H1 (cell line): Measurements from ENCODE around the gene GATA5. TPM values are rescaled to one million over a fixed set of nuclear protein-coding genes. Genes with fewer than 3 reads are reported as not detected.

Source experiments
- CTCF ChIA-PET: fragments of 300-600 bp; sonication (Branson Sonifier 250); formaldehyde crosslinking; loops from one replicate; lab custom pipeline; 2021; ENCODE audit not compliant: partially characterized antibody; lab: Charles Lee
- POLR2A ChIA-PET: fragments of 300-600 bp; sonication (Branson Sonifier 250); formaldehyde crosslinking; loops from one replicate; lab custom pipeline; 2021; ENCODE audit warnings: inconsistent platforms; ENCODE audit not compliant: partially characterized antibody; lab: Charles Lee
- DNase-seq, 2 experiments: peaks; one replicate each; pipeline versions ENCODE4 v3.0.0 to v3.0.0-alpha.2; 2010 to 2022; ENCODE audit warnings: low spot score in 2 of 2, low read depth in 1 of 2, mixed read lengths in 1 of 2
- FAIRE-seq: peaks from 2 replicates; lab custom pipeline; 2011; peaks lifted over from hg19 to GRCh38; lab: Jason Lieb, UNC
- H2AFZ ChIP-seq: 2 replicates; pipeline ENCODE4 v1.8.1; 2012; ENCODE audit warnings: low read length, inconsistent platforms
- H2AK5ac ChIP-seq: 2 replicates; pipeline ENCODE4 v1.6.1; 2013; ENCODE audit warnings: low read depth, low read length
- H2BK120ac ChIP-seq: replicated peaks from 2 replicates; pipeline ENCODE3; 2013; ENCODE audit warnings: low read depth, low read length, inconsistent platforms
- H2BK12ac ChIP-seq: 2 replicates; pipeline ENCODE4 v1.6.1; 2013; ENCODE audit warnings: low read depth, low read length
- H2BK15ac ChIP-seq: 2 replicates; pipeline ENCODE4 v1.6.1; 2013; ENCODE audit warnings: low read length
- H2BK20ac ChIP-seq: 2 replicates; pipeline ENCODE4 v1.6.1; 2013; ENCODE audit warnings: low read length
- H2BK5ac ChIP-seq: 2 replicates; pipeline ENCODE4 v1.6.1; 2013; ENCODE audit warnings: low read depth, low read length
- H3K14ac ChIP-seq: 2 replicates; pipeline ENCODE4 v1.6.1; 2013; ENCODE audit warnings: inconsistent platforms; ENCODE audit not compliant: insufficient read length
- H3K18ac ChIP-seq: 2 replicates; pipeline ENCODE4 v1.6.1; 2013; ENCODE audit warnings: low read length; ENCODE audit errors: extremely low read depth
- H3K23ac ChIP-seq: 2 replicates; pipeline ENCODE4 v1.6.1; 2013; ENCODE audit warnings: inconsistent platforms; ENCODE audit not compliant: insufficient read length
- H3K23me2 ChIP-seq: 2 replicates; pipeline ENCODE4 v1.6.1; 2013; ENCODE audit warnings: low read depth, low read length
- H3K27ac ChIP-seq: 2 replicates; pipeline ENCODE4 v1.6.1; 2011; ENCODE audit warnings: low read depth, low read length, inconsistent platforms
- H3K27me3 ChIP-seq, 4 experiments: replicated peaks in 1 of 4; 1 replicate in 1 of 4; 2 replicates in 3 of 4; pipeline versions ENCODE4 v1.6.1 to v1.8.1; 2011 to 2013; ENCODE audit warnings: low read length in 3 of 4, mild to moderate bottlenecking in 3 of 4, inconsistent platforms in 2 of 4, mixed read lengths in 2 of 4, moderate library complexity in 1 of 4; ENCODE audit not compliant: control insufficient read depth in 3 of 4, insufficient read depth in 3 of 4; ENCODE audit errors: extremely low read depth in 1 of 4
- H3K36me3 ChIP-seq, 4 experiments: 2 replicates each; pipeline versions ENCODE4 v1.6.1 to v1.8.1; 2011 to 2013; ENCODE audit warnings: mild to moderate bottlenecking in 4 of 4, low read length in 3 of 4, moderate library complexity in 2 of 4, control low read depth in 1 of 4, inconsistent platforms in 1 of 4; ENCODE audit not compliant: insufficient read depth in 4 of 4, control insufficient read depth in 2 of 4
- H3K4ac ChIP-seq: replicated peaks from 2 replicates; pipeline ENCODE3; 2013; ENCODE audit warnings: low read length, low read depth, mixed read lengths, inconsistent platforms; ENCODE audit not compliant: insufficient read length
- H3K4me1 ChIP-seq, 4 experiments: replicated peaks in 1 of 4; 1 replicate in 1 of 4; 2 replicates in 3 of 4; pipeline versions ENCODE4 v1.6.1 to v1.8.1; 2011 to 2013; ENCODE audit warnings: low read length in 3 of 4, inconsistent platforms in 2 of 4, mixed read lengths in 1 of 4; ENCODE audit not compliant: insufficient read depth in 4 of 4, control insufficient read depth in 3 of 4
- H3K4me2 ChIP-seq, 2 experiments: 2 replicates each; pipeline versions ENCODE4 v1.6.1 to v1.8.1; 2011 to 2013; ENCODE audit warnings: low read depth in 2 of 2, low read length in 2 of 2, control low read depth in 1 of 2, inconsistent platforms in 1 of 2, mild to moderate bottlenecking in 1 of 2; ENCODE audit not compliant: insufficient read depth in 1 of 2
- H3K4me3 ChIP-seq, 4 experiments: fragments of 200-600, 300-600 bp in 1 of 4; sonication (generic), shearing (Covaris generic), sonication (Bioruptor Twin) in 1 of 4; 2 replicates each; pipeline versions ENCODE4 v1.5.1 to v1.8.1; 2011 to 2016; ENCODE audit warnings: low read length in 4 of 4, low read depth in 3 of 4, control low read depth in 2 of 4, inconsistent platforms in 2 of 4, mild to moderate bottlenecking in 2 of 4, mixed read lengths in 1 of 4, moderate library complexity in 1 of 4; ENCODE audit not compliant: insufficient read depth in 2 of 4; ENCODE audit errors: extremely low read depth in 1 of 4
- H3K56ac ChIP-seq: replicated peaks from 2 replicates; pipeline ENCODE3; 2013; ENCODE audit warnings: low read depth, mild to moderate bottlenecking, mixed read lengths, low read length, inconsistent platforms; ENCODE audit not compliant: insufficient read length
- H3K79me1 ChIP-seq: 2 replicates; pipeline ENCODE4 v1.6.1; 2013; ENCODE audit warnings: low read depth, low read length, control low read depth
- H3K79me2 ChIP-seq, 2 experiments: 2 replicates each; pipeline versions ENCODE4 v1.6.1 to v1.8.1; 2012 to 2013; ENCODE audit warnings: low read length in 2 of 2, mild to moderate bottlenecking in 2 of 2, inconsistent platforms in 1 of 2; ENCODE audit not compliant: insufficient read depth in 2 of 2, control insufficient read depth in 1 of 2
- H3K9ac ChIP-seq, 4 experiments: replicated peaks in 1 of 4; 1 replicate in 1 of 4; 2 replicates in 3 of 4; pipeline versions ENCODE4 v1.6.1 to v1.8.1; 2011 to 2013; ENCODE audit warnings: low read depth in 3 of 4, low read length in 3 of 4, control low read depth in 2 of 4, mild to moderate bottlenecking in 2 of 4, moderate library complexity in 2 of 4, inconsistent platforms in 1 of 4; ENCODE audit errors: extremely low read depth in 1 of 4
- H3K9me3 ChIP-seq, 2 experiments: 2 replicates each; pipeline versions ENCODE4 v1.6.1 to v1.8.1; 2012 to 2013; ENCODE audit warnings: mild to moderate bottlenecking in 2 of 2, moderate library complexity in 2 of 2, control low read depth in 1 of 2, inconsistent platforms in 1 of 2, low read depth in 1 of 2, low read length in 1 of 2, mixed read lengths in 1 of 2; ENCODE audit not compliant: insufficient read depth in 2 of 2
- H4K20me1 ChIP-seq, 2 experiments: replicated peaks in 1 of 2; 2 replicates each; pipeline versions ENCODE3 to v1.8.1; 2011 to 2013; ENCODE audit warnings: inconsistent platforms in 2 of 2, low read length in 2 of 2, mild to moderate bottlenecking in 1 of 2; ENCODE audit not compliant: insufficient read depth in 2 of 2, control insufficient read depth in 1 of 2
- H4K5ac ChIP-seq: 2 replicates; pipeline ENCODE4 v1.6.1; 2013; ENCODE audit warnings: low read length, low read depth, mixed read lengths, inconsistent platforms; ENCODE audit not compliant: insufficient read length
- H4K8ac ChIP-seq: 2 replicates; pipeline ENCODE4 v1.8.0; 2013; ENCODE audit warnings: mild to moderate bottlenecking, moderate library complexity, low read length, inconsistent platforms; ENCODE audit not compliant: insufficient read depth; ENCODE audit errors: extremely low read depth
- H4K91ac ChIP-seq: replicated peaks from 2 replicates; pipeline ENCODE3; 2013; ENCODE audit warnings: low read length, mixed read lengths, inconsistent platforms; ENCODE audit not compliant: insufficient read length
- POU5F1 ChIP-seq: IDR thresholded peaks from 2 replicates; pipeline ENCODE4 v1.6.1; 2011; ENCODE audit warnings: low read depth, mild to moderate bottlenecking, low read length, moderate library complexity
- RXRA ChIP-seq: IDR thresholded peaks from 2 replicates; pipeline ENCODE4 v1.6.1; 2011; ENCODE audit warnings: low read depth, mild to moderate bottlenecking, low read length, moderate library complexity; ENCODE audit not compliant: insufficient read depth
- SIX5 ChIP-seq: IDR thresholded peaks from 2 replicates; pipeline ENCODE4 v1.6.1; 2011; ENCODE audit warnings: mild to moderate bottlenecking, low read depth, low read length
- TAF1 ChIP-seq: IDR thresholded peaks from 2 replicates; pipeline ENCODE4 v1.6.1; 2011; ENCODE audit warnings: mild to moderate bottlenecking, low read depth, low read length
- TBP ChIP-seq: IDR thresholded peaks from 2 replicates; pipeline ENCODE4 v1.6.1; 2011; ENCODE audit warnings: low read depth, low read length, improper control_type of control experiment
- WGBS, 2 experiments: shearing (Covaris generic) in 1 of 2; methylation state at CpG; one replicate each; pipeline versions ENCODE4 v1.1.6 to v1.1.7; 2013 to 2015; ENCODE audit warnings: low lambda C conversion rate in 2 of 2, mixed read lengths in 2 of 2, inconsistent platforms in 1 of 2, low coverage in 1 of 2, missing lambda C conversion rate in 1 of 2; ENCODE audit not compliant: insufficient replicate concordance in 2 of 2, insufficient coverage in 1 of 2, insufficient read length in 1 of 2; ENCODE audit errors: extremely low coverage in 1 of 2, missing lambda C conversion rate in 1 of 2; 5-methylcytosine and 5-hydroxymethylcytosine counted together
- polyA plus RNA-seq, 7 experiments: library from polyadenylated mRNA; depleted of rRNA in 3 of 7; stranded (reverse) in 5 of 7; unstranded in 2 of 7; fragments of >200 nt in 5 of 7; fragments of 200-250 nt in 2 of 7; gene quantifications; 1 replicate in 5 of 7; 2 replicates in 1 of 7; 4 replicates in 1 of 7; pipeline versions ENCODE4 v1.2.1 to v1.2.3, GENCODE V29; 2011 to 2013; ENCODE audit warnings: missing spikeins in 2 of 7, mixed read lengths in 2 of 7
- total RNA-seq: library from RNA; stranded (reverse); fragmentation: NEBNext Ultra II Directional; extraction: Animal tissue kit (Norgen Biotek cat#: 25700); gene quantifications from 2 replicates; pipeline ENCODE4 v1.2.1, GENCODE V29; 2021
- TF ChIP-seq, protein P1 (sequence below): IDR thresholded peaks from 2 replicates; pipeline ENCODE4 v1.6.1; 2012; ENCODE audit warnings: low read length, inconsistent platforms
- TF ChIP-seq, protein P2 (sequence below): IDR thresholded peaks from 2 replicates; pipeline ENCODE4 v1.6.1; 2011; ENCODE audit warnings: low read depth, mild to moderate bottlenecking, low read length; ENCODE audit not compliant: insufficient read depth

GATA5 gene
- total and polyA plus RNA-seq, 2 of the 8 experiments (the other 6 are each of a cell fraction or from before 2014, with no cell fraction given) = 0.08 to 0.11 TPM

DNA sequence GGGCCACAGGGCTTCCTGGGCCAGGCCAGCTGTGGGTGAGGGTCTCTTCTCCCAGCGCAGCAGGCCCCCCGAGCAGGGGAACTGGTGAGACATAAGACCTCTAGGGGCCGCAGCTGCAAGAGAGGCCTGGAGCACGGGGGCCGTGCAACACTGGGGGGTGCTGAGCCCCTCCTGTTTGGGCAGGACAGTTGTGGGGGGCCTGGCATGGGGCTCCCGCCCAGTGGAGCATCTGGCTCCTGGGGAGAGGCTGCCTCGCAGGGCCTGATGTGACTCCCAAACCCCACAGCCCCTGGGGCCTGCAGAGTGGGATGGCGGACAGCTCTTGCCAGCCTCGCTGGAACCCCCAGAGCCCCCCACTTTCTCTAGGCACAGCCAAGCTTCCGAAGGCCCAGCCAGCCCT, 16.9 kb upstream of the GATA5 start:
- H3K79me1 ChIP-seq = no peaks in the 10 kb centered on the region
- no peak overlapping the region for H3K23ac ChIP-seq
- peaks cover 0 to 7% (median 2%) of the 10 kb centered on the region in 4 experiments; a peak in 3 of 7 replicates for H3K27me3 ChIP-seq
- no peak overlapping the region for H2BK20ac ChIP-seq
- H2AFZ ChIP-seq = no peak overlapping the region
- H3K79me2 ChIP-seq = no peaks in the 10 kb centered on the region
- ChIA-PET CTCF (interaction anchor here (0.7 to 8.3 kb wide), 12 partner anchors 9 to 124 kb away, joined by 3 to 68 read pairs (median 4); no protein-coding TSS in a partner anchor), POLR2A (interaction anchor here (0.9 to 1.5 kb wide), 2 partner anchors 11 to 13 kb away, joined by 3 read pairs; no protein-coding TSS in a partner anchor)
- no peak overlapping the region for H4K8ac ChIP-seq
- H2BK5ac ChIP-seq = no peak overlapping the region
- no peak overlapping the region for H2BK12ac ChIP-seq
- H3K4me1 ChIP-seq = peaks cover 0 to 10% (median 3%) of the 10 kb centered on the region in 4 experiments; a peak in 3 of 7 replicates
- H3K4me3 ChIP-seq = no peak overlapping the region
- no peak overlapping the region for H4K5ac ChIP-seq
- H3K27ac ChIP-seq = no peak overlapping the region
- FAIRE-seq (no peak), DNase-seq (no peak)
- WGBS, 2 experiments = 84% methylated on average over 8 of the region's 10 CpGs; no CpG with 5 or more reads in 1 of the 2 experiments
- no peaks in the 10 kb centered on the region for H3K23me2 ChIP-seq
- no peak for TF ChIP-seq TAF1
- TF ChIP-seq, protein P1, sequence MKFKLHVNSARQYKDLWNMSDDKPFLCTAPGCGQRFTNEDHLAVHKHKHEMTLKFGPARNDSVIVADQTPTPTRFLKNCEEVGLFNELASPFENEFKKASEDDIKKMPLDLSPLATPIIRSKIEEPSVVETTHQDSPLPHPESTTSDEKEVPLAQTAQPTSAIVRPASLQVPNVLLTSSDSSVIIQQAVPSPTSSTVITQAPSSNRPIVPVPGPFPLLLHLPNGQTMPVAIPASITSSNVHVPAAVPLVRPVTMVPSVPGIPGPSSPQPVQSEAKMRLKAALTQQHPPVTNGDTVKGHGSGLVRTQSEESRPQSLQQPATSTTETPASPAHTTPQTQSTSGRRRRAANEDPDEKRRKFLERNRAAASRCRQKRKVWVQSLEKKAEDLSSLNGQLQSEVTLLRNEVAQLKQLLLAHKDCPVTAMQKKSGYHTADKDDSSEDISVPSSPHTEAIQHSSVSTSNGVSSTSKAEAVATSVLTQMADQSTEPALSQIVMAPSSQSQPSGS = no peak
- TF ChIP-seq, protein P2, sequence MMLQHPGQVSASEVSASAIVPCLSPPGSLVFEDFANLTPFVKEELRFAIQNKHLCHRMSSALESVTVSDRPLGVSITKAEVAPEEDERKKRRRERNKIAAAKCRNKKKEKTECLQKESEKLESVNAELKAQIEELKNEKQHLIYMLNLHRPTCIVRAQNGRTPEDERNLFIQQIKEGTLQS = no peak
- TF ChIP-seq RXRA = no peak
- TF ChIP-seq SIX5 = no peak
- no peak for TF ChIP-seq POU5F1
- TF ChIP-seq TBP = no peak
- no peak overlapping the region for H3K4me2 ChIP-seq
- no peak overlapping the region for H2BK120ac ChIP-seq
- no peaks in the 10 kb centered on the region for H3K36me3 ChIP-seq
- no peak overlapping the region for H3K56ac ChIP-seq
- H4K91ac ChIP-seq = no peak overlapping the region
- no peak overlapping the region for H2BK15ac ChIP-seq
- no peak overlapping the region for H3K14ac ChIP-seq
- H3K9ac ChIP-seq = no peak overlapping the region
- H3K18ac ChIP-seq = no peak overlapping the region
- H3K4ac ChIP-seq = no peak overlapping the region
- no peaks in the 10 kb centered on the region for H4K20me1 ChIP-seq
- no peaks in the 10 kb centered on the region; a peak in 1 of 4 replicates for H3K9me3 ChIP-seq
- no peak overlapping the region for H2AK5ac ChIP-seq
